ENCODE measurements around the gene HECTD2. TPM values are rescaled to one million over a fixed set of nuclear protein-coding genes. Genes with fewer than 3 reads are reported as not detected.

Gene HECTD2
- total and polyA plus RNA-seq, 7 donors = 2.4 to 29.3 (median 25.5) TPM

DNA sequence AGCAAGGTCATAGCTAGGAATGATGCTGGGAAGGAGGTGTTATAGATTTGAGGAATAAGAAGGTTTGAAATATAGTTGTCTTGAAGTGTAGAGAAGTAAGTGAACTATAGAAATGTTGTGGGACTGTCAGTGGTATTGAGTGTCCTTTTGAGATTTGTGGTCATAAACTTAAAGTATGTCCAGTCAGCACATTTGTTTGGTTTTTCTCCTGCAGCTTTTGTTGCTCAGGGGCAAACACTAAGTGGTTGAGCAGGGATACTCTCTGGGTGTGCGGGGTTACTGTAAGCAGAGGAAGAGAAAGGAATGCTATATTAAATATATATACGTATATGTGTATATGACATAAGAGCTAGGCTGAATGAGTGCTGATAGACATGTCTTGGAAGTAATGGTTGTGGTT lies 67.1 kb downstream of the HECTD2 start:
- Histone ChIP-seq H3K4me1 (no peaks in the 10 kb centered on the region), H3K4me3 (no peak overlapping the region), H3K27me3 (no peaks in the 10 kb centered on the region), H3K36me3 (no peaks in the 10 kb centered on the region), H3K9me3 (no peaks in the 10 kb centered on the region), H3K27ac (no peak overlapping the region)
- TF ChIP-seq EP300 (IDR thresholded peaks at IDR 0.05) = no peak
- TF ChIP-seq POLR2AphosphoS5 (IDR thresholded peaks at IDR 0.05) = no peak
- TF ChIP-seq POLR2A (IDR thresholded peaks at IDR 0.05) = no peak
- TF ChIP-seq, protein P1, sequence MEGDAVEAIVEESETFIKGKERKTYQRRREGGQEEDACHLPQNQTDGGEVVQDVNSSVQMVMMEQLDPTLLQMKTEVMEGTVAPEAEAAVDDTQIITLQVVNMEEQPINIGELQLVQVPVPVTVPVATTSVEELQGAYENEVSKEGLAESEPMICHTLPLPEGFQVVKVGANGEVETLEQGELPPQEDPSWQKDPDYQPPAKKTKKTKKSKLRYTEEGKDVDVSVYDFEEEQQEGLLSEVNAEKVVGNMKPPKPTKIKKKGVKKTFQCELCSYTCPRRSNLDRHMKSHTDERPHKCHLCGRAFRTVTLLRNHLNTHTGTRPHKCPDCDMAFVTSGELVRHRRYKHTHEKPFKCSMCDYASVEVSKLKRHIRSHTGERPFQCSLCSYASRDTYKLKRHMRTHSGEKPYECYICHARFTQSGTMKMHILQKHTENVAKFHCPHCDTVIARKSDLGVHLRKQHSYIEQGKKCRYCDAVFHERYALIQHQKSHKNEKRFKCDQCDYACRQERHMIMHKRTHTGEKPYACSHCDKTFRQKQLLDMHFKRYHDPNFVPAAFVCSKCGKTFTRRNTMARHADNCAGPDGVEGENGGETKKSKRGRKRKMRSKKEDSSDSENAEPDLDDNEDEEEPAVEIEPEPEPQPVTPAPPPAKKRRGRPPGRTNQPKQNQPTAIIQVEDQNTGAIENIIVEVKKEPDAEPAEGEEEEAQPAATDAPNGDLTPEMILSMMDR (IDR thresholded peaks at IDR 0.05) = no peak
- intact Hi-C loops (cut with DNase I) = no loop called here
- 89 to 98% methylated on average over 2 of the region's 2 CpGs for WGBS, 2 donors
- DNase-seq = no peak

DNA sequence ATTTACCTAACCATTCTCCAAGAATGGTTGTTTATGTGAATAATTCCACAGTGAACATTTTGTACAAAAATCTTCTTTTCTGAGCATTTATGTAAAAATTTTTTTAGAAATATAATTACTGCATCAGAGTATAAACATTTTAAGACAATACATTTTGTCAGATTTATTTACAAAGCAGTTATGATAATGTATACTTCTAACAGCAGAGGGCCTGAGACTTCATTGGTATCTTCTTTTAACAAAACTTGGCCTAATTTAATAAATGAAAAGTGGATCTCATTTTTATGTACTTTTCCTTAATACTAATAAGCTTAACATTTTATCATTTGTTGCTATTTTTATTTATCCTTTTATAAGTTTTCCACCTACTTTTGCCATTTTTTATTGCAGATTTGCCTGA lies 69.4 kb downstream of the HECTD2 start:
- TF ChIP-seq POLR2A (IDR thresholded peaks at IDR 0.05) (no peak), EP300 (IDR thresholded peaks at IDR 0.05) (no peak), POLR2AphosphoS5 (IDR thresholded peaks at IDR 0.05) (no peak)
- TF ChIP-seq, protein P1 (IDR thresholded peaks at IDR 0.05) = no peak

DNA sequence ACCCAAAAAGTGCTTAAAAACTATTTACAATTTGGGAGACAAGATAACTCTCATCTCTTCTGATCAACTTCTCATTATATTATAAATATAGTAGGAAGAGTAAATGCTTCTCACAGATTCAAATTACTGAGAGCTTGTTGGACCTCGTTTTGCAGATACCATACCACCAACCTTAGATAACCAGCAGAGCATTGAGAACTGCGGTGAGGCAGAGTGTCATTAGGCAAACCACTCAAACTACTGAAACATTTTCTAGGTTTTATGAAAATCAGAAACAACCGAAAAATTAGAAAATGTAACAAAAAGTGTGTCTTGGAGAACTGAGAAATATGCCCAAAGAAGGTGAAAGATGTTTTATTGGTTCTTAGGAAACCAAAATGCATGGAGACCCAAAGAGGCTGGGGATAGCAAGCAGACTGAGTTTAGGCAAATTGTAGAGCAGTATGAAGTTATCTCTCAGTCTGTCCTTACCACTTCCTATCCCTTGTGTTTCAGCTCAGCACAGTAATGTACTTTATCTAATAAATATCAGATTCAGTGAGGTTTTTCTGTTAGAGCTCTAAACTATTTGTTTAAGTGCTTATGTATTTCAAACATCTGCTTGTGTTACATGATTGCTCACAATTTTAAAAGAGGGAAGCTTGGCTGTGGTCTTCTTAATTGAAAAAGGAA lies 77.9 kb downstream of the HECTD2 start:
- intact Hi-C loops (cut with DNase I) = no loop called here
- TF ChIP-seq, protein P1 (IDR thresholded peaks at IDR 0.05) = no peak
- TF ChIP-seq EP300 (IDR thresholded peaks at IDR 0.05) (no peak), POLR2A (IDR thresholded peaks at IDR 0.05) (no peak), POLR2AphosphoS5 (IDR thresholded peaks at IDR 0.05) (no peak)
- DNase-seq = no peak
- no peaks in the 10 kb centered on the region for H3K4me1 ChIP-seq
- H3K36me3 ChIP-seq = peaks cover 0 to 49% (median 2%) of the 10 kb centered on the region in 4 donors
- H3K27ac ChIP-seq = no peak overlapping the region
- no peaks in the 10 kb centered on the region for H3K9me3 ChIP-seq
- WGBS, 2 donors = 83 to 84% methylated on average over 3 of the region's 3 CpGs
- H3K27me3 ChIP-seq = no peaks in the 10 kb centered on the region
- no peak overlapping the region for H3K4me3 ChIP-seq

More for the DNA sequence above, 69.4 kb downstream of the HECTD2 start:
- Histone ChIP-seq H3K4me3 (no peak overlapping the region), H3K27ac (no peak overlapping the region), H3K9me3 (no peaks in the 10 kb centered on the region), H3K27me3 (no peaks in the 10 kb centered on the region), H3K36me3 (peaks cover 0 to 21% (median 0%) of the 10 kb centered on the region in 4 donors), H3K4me1 (no peaks in the 10 kb centered on the region)
- no peak for DNase-seq
- intact Hi-C loops (cut with DNase I) = no loop called here

DNA sequence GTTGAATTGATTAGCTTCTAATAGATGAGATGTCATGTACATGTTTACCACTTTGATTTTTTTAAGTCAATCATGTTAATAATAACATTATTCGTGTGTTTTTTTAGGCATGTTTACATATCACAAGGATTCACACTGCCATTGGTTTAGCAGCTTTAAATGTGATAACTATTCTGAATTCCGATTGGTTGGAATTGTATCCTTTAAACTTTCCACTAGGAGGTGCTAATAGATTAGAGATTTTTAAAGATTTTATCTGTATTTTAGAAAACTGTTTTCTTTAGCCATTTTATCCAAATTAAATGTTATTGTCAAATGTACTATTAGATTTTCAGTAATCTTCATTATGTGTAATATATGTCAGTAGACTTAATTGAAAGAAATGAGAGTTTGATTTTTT lies 83.2 kb downstream of the HECTD2 start:
- Histone ChIP-seq H3K4me3 (no peak overlapping the region), H3K27ac (no peak overlapping the region), H3K9me3 (no peaks in the 10 kb centered on the region), H3K36me3 (peaks cover 0 to 4% (median 0%) of the 10 kb centered on the region in 4 donors), H3K27me3 (no peaks in the 10 kb centered on the region), H3K4me1 (no peaks in the 10 kb centered on the region)
- TF ChIP-seq POLR2A (IDR thresholded peaks at IDR 0.05) (no peak), POLR2AphosphoS5 (IDR thresholded peaks at IDR 0.05) (no peak), EP300 (IDR thresholded peaks at IDR 0.05) (no peak)
- TF ChIP-seq, protein P1 (IDR thresholded peaks at IDR 0.05) = peak; percentile 27 to 55 (median 42)
- 24 to 67% methylated on average over 2 of the region's 2 CpGs for WGBS, 2 donors
- DNase-seq = no peak
- intact Hi-C loops (cut with DNase I) = loop anchor here (5.0 to 10.0 kb wide), 4 partner anchors 81 to 431 kb away; partner anchors contain the start of genes BTAF1, HECTD2 and TNKS2

Measured in sigmoid colon (tissue), 7 donors.